HepG2 (cell line): ENCODE results near the gene KRT12. TPM values are rescaled to one million over a fixed set of nuclear protein-coding genes. Genes with fewer than 3 reads are reported as not detected.

Experiments
- FOSL1 ChIP-seq: sonication (generic); formaldehyde crosslinking; IDR thresholded peaks from 2 replicates; pipeline ENCODE4 v1.9.0; 2021; ENCODE audit warnings: missing genetic modification reagents, borderline replicate concordance
- FOXJ3 ChIP-seq: sonication (generic); formaldehyde crosslinking; IDR thresholded peaks from 2 replicates; pipeline ENCODE4 v1.4.0; 2020; ENCODE audit warnings: missing genetic modification reagents, mild to moderate bottlenecking, borderline replicate concordance
- HMG20B ChIP-seq: conservative IDR thresholded peaks from 2 replicates; pipeline ENCODE4 v1.6.1; 2016; ENCODE audit warnings: missing genetic modification reagents, missing compliant biosample characterization
- HNRNPUL1 ChIP-seq: fragments of 200-400 bp; formaldehyde crosslinking; IDR thresholded peaks from 2 replicates; pipeline ENCODE4 v1.6.1; 2017; ENCODE audit warnings: low read depth, mild to moderate bottlenecking, low read length, moderate library complexity
- HOXA5 ChIP-seq: sonication (generic); formaldehyde crosslinking; IDR thresholded peaks from 2 replicates; pipeline ENCODE4 v1.4.0; 2020; ENCODE audit warnings: missing genetic modification reagents
- HOXA9 ChIP-seq: sonication (generic); formaldehyde crosslinking; IDR thresholded peaks from 2 replicates; pipeline ENCODE4 v1.8.1; 2022; ENCODE audit warnings: missing genetic modification reagents, mild to moderate bottlenecking, moderate library complexity, borderline replicate concordance
- MATR3 ChIP-seq: sonication (generic); formaldehyde crosslinking; IDR thresholded peaks from 2 replicates; pipeline ENCODE4 v1.4.0; 2020; ENCODE audit warnings: missing genetic modification reagents
- NR2F2 ChIP-seq: IDR thresholded peaks from 2 replicates; pipeline ENCODE4 v1.6.1; 2012; ENCODE audit warnings: low read depth, inconsistent platforms, borderline replicate concordance
- PLRG1 ChIP-seq: fragments of 450-650 bp; conservative IDR thresholded peaks from 2 replicates; pipeline ENCODE4 v1.6.1; 2016
- PTBP1 ChIP-seq: fragments of 200-400 bp; formaldehyde crosslinking; IDR thresholded peaks from 2 replicates; pipeline ENCODE4 v1.6.1; 2018; ENCODE audit warnings: low read length, low read depth; ENCODE audit not compliant: poor library complexity, severe bottlenecking
- RFX1 ChIP-seq: fragments of 450-650 bp; IDR thresholded peaks from 2 replicates; pipeline ENCODE4 v1.6.1; 2017
- SP4 ChIP-seq: sonication (generic); formaldehyde crosslinking; IDR thresholded peaks from 2 replicates; pipeline ENCODE4 v1.8.1; 2023; ENCODE audit warnings: mild to moderate bottlenecking, missing genetic modification reagents
- SPEN ChIP-seq: sonication (generic); formaldehyde crosslinking; IDR thresholded peaks from 2 replicates; pipeline ENCODE4 v1.5.1; 2020; ENCODE audit warnings: low read depth, mild to moderate bottlenecking, missing genetic modification reagents
- TAF1 ChIP-seq: sonication (generic); formaldehyde crosslinking; IDR thresholded peaks from 2 replicates; pipeline ENCODE4 v1.4.0; 2020; ENCODE audit warnings: missing genetic modification reagents
- TBX3 ChIP-seq: fragments of 450-650 bp; IDR thresholded peaks from 2 replicates; pipeline ENCODE4 v1.6.1; 2017; ENCODE audit warnings: antibody characterized with exemption, mild to moderate bottlenecking, inconsistent platforms, borderline replicate concordance
- TCF7L2 ChIP-seq: IDR thresholded peaks from 2 replicates; pipeline ENCODE4 v1.6.1; 2011; ENCODE audit warnings: mild to moderate bottlenecking, low read depth, low read length, moderate library complexity
- ZBTB3 ChIP-seq: sonication (generic); formaldehyde crosslinking; IDR thresholded peaks from 2 replicates; pipeline ENCODE4 v1.4.0; 2020; ENCODE audit warnings: low read depth, mild to moderate bottlenecking, moderate library complexity, missing genetic modification reagents, borderline replicate concordance
- ZC3H4 ChIP-seq: sonication (generic); formaldehyde crosslinking; IDR thresholded peaks from 2 replicates; pipeline ENCODE4 v1.4.0; 2020; ENCODE audit warnings: missing genetic modification reagents, borderline replicate concordance
- ZMAT3 ChIP-seq: sonication (generic); formaldehyde crosslinking; conservative IDR thresholded peaks from 2 replicates; pipeline ENCODE4 v1.7.0; 2021; ENCODE audit warnings: missing genetic modification reagents
- ZNF207 ChIP-seq: fragments of 450-650 bp; IDR thresholded peaks from 2 replicates; pipeline ENCODE4 v1.6.1; 2016; ENCODE audit warnings: antibody characterized with exemption, borderline replicate concordance
- ZNF282 ChIP-seq: fragments of 450-650 bp; IDR thresholded peaks from 2 replicates; pipeline ENCODE4 v1.6.1; 2018; ENCODE audit not compliant: partially characterized antibody
- ZNF329 ChIP-seq: sonication (generic); formaldehyde crosslinking; IDR thresholded peaks from 2 replicates; pipeline ENCODE4 v1.9.0; 2021; ENCODE audit warnings: low read depth, mild to moderate bottlenecking, missing genetic modification reagents
- ZNF570 ChIP-seq: sonication (generic); formaldehyde crosslinking; IDR thresholded peaks from 2 replicates; pipeline ENCODE4 v1.4.0; 2020; ENCODE audit warnings: mild to moderate bottlenecking, missing genetic modification reagents, borderline replicate concordance
- ZNF644 ChIP-seq: IDR thresholded peaks from 2 replicates; pipeline ENCODE4 v1.6.1; 2016; ENCODE audit warnings: low read depth
- ZNF747 ChIP-seq: sonication (generic); formaldehyde crosslinking; IDR thresholded peaks from 2 replicates; pipeline ENCODE4 v1.8.1; 2023; ENCODE audit warnings: missing genetic modification reagents, mild to moderate bottlenecking, borderline replicate concordance
- polyA plus RNA-seq, 8 experiments: library from polyadenylated mRNA; depleted of rRNA in 3 of 8; stranded (reverse) in 7 of 8; unstranded in 1 of 8; fragments of >200 nt; fragmentation: Illumina TruSeq in 4 of 8; extraction: Trizol in 4 of 8; gene quantifications; 2 replicates each; pipeline versions ENCODE4 v1.2.1 to v1.2.3, GENCODE V29; 2011 to 2016; ENCODE audit warnings: low read depth in 4 of 8, missing spikeins in 1 of 8, mixed read lengths in 1 of 8; ENCODE audit not compliant: insufficient read depth in 1 of 8
- total RNA-seq, 5 experiments: library from RNA; depleted of rRNA; stranded (reverse); fragments of >200 nt; fragmentation: Illumina TruSeq; extraction: Trizol; gene quantifications; 2 replicates each; pipeline ENCODE4 v1.2.3, GENCODE V29; 2016; ENCODE audit warnings: low read depth in 1 of 5
- TF ChIP-seq, protein P1 (sequence below): sonication (generic); formaldehyde crosslinking; IDR thresholded peaks from 2 replicates; pipeline ENCODE4 v1.4.0; 2020; ENCODE audit warnings: missing genetic modification reagents
- TF ChIP-seq, protein P2 (sequence below): sonication (generic); formaldehyde crosslinking; IDR thresholded peaks from 2 replicates; pipeline ENCODE4 v1.5.0; 2020; ENCODE audit warnings: mild to moderate bottlenecking, missing genetic modification reagents, borderline replicate concordance

The KRT12 gene
- total and polyA plus RNA-seq, 2 of the 13 experiments (the other 11 are each of a cell fraction or from before 2014, with no cell fraction given), result 0.07 to 0.09 TPM

DNA sequence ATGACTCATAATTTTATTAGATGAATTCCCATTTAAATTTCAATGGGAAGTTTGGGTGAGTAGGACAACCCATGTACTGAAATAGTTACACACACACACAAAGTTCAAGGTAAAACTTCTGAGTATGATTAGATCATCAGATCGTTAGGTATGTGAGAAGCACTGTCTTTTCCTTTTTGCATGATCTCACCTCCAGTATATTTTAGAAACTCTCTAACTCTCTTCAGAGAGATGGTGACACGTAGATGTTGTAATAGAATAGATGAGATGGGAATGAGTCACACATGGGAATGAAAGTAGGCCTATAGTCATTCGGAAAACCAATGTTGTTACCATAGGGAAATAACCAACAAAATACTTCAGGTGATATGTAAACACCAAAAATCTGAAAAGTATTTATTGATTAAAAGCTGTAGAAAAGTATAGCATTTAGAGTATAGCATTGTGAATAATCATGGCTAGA is 48.2 kb upstream of the KRT12 start (continued):
- TF ChIP-seq FOSL1 (CRISPR knock-in tag), result 0 out of 2 replicates have a peak, but pooled peaks have one; percentile 18
- TF ChIP-seq PTBP1, result no peak
- no peak for TF ChIP-seq ZNF329 (CRISPR knock-in tag)
- TF ChIP-seq ZNF207, result no peak
- no peak for TF ChIP-seq PLRG1
- TF ChIP-seq HOXA9 (CRISPR knock-in tag), result no peak
- TF ChIP-seq ZBTB3 (CRISPR knock-in tag), result no peak
- no peak for TF ChIP-seq FOXJ3 (CRISPR knock-in tag)
- TF ChIP-seq MATR3 (CRISPR knock-in tag), result no peak
- no peak for TF ChIP-seq TAF1
- peak; percentile 52; the same call in 1 of the 2 replicates for TF ChIP-seq TBX3
- TF ChIP-seq HNRNPUL1, result no peak
- no peak for TF ChIP-seq HOXA5 (CRISPR knock-in tag)
- no peak for TF ChIP-seq ZNF747
- TF ChIP-seq, protein P1, sequence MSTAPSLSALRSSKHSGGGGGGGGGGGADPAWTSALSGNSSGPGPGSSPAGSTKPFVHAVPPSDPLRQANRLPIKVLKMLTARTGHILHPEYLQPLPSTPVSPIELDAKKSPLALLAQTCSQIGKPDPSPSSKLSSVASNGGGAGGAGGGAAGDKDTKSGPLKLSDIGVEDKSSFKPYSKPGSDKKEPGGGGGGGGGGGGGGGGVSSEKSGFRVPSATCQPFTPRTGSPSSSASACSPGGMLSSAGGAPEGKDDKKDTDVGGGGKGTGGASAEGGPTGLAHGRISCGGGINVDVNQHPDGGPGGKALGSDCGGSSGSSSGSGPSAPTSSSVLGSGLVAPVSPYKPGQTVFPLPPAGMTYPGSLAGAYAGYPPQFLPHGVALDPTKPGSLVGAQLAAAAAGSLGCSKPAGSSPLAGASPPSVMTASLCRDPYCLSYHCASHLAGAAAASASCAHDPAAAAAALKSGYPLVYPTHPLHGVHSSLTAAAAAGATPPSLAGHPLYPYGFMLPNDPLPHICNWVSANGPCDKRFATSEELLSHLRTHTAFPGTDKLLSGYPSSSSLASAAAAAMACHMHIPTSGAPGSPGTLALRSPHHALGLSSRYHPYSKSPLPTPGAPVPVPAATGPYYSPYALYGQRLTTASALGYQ (CRISPR knock-in tag), result no peak
- TF ChIP-seq SP4 (CRISPR knock-in tag), result no peak
- TF ChIP-seq ZMAT3, result no peak
- TF ChIP-seq SPEN (CRISPR knock-in tag), result no peak
- no peak for TF ChIP-seq ZC3H4 (CRISPR knock-in tag)
- TF ChIP-seq NR2F2, result no peak
- no peak for TF ChIP-seq HMG20B
- TF ChIP-seq ZNF570 (CRISPR knock-in tag), result no peak
- no peak; the same call in 1 of the 2 replicates for TF ChIP-seq ZNF644 (CRISPR knock-in tag)
- TF ChIP-seq TCF7L2, result no peak
- TF ChIP-seq, protein P2, sequence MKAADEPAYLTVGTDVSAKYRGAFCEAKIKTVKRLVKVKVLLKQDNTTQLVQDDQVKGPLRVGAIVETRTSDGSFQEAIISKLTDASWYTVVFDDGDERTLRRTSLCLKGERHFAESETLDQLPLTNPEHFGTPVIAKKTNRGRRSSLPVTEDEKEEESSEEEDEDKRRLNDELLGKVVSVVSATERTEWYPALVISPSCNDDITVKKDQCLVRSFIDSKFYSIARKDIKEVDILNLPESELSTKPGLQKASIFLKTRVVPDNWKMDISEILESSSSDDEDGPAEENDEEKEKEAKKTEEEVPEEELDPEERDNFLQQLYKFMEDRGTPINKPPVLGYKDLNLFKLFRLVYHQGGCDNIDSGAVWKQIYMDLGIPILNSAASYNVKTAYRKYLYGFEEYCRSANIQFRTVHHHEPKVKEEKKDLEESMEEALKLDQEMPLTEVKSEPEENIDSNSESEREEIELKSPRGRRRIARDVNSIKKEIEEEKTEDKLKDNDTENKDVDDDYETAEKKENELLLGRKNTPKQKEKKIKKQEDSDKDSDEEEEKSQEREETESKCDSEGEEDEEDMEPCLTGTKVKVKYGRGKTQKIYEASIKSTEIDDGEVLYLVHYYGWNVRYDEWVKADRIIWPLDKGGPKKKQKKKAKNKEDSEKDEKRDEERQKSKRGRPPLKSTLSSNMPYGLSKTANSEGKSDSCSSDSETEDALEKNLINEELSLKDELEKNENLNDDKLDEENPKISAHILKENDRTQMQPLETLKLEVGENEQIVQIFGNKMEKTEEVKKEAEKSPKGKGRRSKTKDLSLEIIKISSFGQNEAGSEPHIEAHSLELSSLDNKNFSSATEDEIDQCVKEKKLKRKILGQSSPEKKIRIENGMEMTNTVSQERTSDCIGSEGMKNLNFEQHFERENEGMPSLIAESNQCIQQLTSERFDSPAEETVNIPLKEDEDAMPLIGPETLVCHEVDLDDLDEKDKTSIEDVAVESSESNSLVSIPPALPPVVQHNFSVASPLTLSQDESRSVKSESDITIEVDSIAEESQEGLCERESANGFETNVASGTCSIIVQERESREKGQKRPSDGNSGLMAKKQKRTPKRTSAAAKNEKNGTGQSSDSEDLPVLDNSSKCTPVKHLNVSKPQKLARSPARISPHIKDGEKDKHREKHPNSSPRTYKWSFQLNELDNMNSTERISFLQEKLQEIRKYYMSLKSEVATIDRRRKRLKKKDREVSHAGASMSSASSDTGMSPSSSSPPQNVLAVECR (CRISPR knock-in tag), result no peak
- TF ChIP-seq RFX1, result peak; percentile 59
- no peak for TF ChIP-seq ZNF282
